Gastroesophageal sphincter (tissue), 3 donors: ENCODE results near the gene KIF20B.

Source experiments
- POLR2A ChIP-seq, 2 donors: fragments of 450-650 bp; IDR thresholded peaks; one replicate each; pipeline ENCODE4 v1.6.1; 2017; ENCODE audit warnings: antibody characterized with exemption in 2 of 2, mild to moderate bottlenecking in 2 of 2, moderate library complexity in 1 of 2
- POLR2AphosphoS5 ChIP-seq: sonication (generic); formaldehyde crosslinking; IDR thresholded peaks from one replicate; pipeline ENCODE4 v1.6.1; 2017; ENCODE audit warnings: antibody characterized with exemption
- TF ChIP-seq, protein P1 (sequence below), 4 experiments: fragments of 200-600 bp in 2 of 4; fragments of 450-650 bp in 2 of 4; sonication (generic) in 1 of 4; IDR thresholded peaks; one replicate each; pipeline ENCODE4 v1.5.1; 2017 to 2019; ENCODE audit warnings: antibody characterized with exemption in 4 of 4, mild to moderate bottlenecking in 2 of 4, moderate library complexity in 2 of 4

- TF ChIP-seq, protein P1, sequence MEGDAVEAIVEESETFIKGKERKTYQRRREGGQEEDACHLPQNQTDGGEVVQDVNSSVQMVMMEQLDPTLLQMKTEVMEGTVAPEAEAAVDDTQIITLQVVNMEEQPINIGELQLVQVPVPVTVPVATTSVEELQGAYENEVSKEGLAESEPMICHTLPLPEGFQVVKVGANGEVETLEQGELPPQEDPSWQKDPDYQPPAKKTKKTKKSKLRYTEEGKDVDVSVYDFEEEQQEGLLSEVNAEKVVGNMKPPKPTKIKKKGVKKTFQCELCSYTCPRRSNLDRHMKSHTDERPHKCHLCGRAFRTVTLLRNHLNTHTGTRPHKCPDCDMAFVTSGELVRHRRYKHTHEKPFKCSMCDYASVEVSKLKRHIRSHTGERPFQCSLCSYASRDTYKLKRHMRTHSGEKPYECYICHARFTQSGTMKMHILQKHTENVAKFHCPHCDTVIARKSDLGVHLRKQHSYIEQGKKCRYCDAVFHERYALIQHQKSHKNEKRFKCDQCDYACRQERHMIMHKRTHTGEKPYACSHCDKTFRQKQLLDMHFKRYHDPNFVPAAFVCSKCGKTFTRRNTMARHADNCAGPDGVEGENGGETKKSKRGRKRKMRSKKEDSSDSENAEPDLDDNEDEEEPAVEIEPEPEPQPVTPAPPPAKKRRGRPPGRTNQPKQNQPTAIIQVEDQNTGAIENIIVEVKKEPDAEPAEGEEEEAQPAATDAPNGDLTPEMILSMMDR (IDR thresholded peaks at IDR 0.05): no peak
- TF ChIP-seq POLR2A (IDR thresholded peaks at IDR 0.05): no peak
- TF ChIP-seq POLR2AphosphoS5: no peak
These were observed 3.4 kb upstream of the KIF20B start for GRCh38 chr10:89697946-89698345.
